Left colon (tissue), 2 donors: Measurements from ENCODE around the gene HSPB6. TPM values are rescaled to one million over a fixed set of nuclear protein-coding genes. Genes with fewer than 3 reads are reported as not detected.

Source experiments
- ATAC-seq: fragments of 200-7000 bp; cut with Tn5 transposase; one replicate; pipeline ENCODE4 v1.9.1; 2020; ENCODE audit warnings: mild to moderate bottlenecking, moderate library complexity
- DNase-seq, 2 donors: peaks; one replicate each; pipeline ENCODE4 v3.0.0-alpha.2; 2020
- intact Hi-C, 2 donors: fragments of 100-400 bp; cut with DNase I in 1 of 2; cut with micrococcal nuclease in 1 of 2; formaldehyde crosslinking; loops; one replicate each; pipeline versions ENCODE4 v1.11.2 to v1.14.0; 2022; cut with DNase I, micrococcal nuclease
- total RNA-seq, 2 donors: library from RNA; stranded (reverse); fragmentation: NEBNext Ultra II Directional; extraction: Animal tissue kit (Norgen Biotek cat#: 25700); gene quantifications; one replicate each; pipeline ENCODE4 v1.2.1, GENCODE V29; 2021
- donor health status: DM: no; HTN: no; CAD: no.
- donor health status: DM: yes; HTN: yes; CAD: no.

The HSPB6 gene
- total RNA-seq, 2 donors from 2014 or later = 4.5 to 16.4 TPM

- DNase-seq (no peak), ATAC-seq (no peak)
- intact Hi-C loops = no loop called here
These were observed 30.5 kb upstream of the HSPB6 start for GRCh38 chr19:35787227-35787799.

- intact Hi-C loops = no loop called here
- no peak for DNase-seq
- ATAC-seq = no peak
These were observed 29.7 kb upstream of the HSPB6 start for GRCh38 chr19:35786299-35787160.

GRCh38 chr19:35785339-35785627 is 28.5 kb upstream of the HSPB6 start:
- no peak for DNase-seq
- intact Hi-C loops = no loop called here
- no peak for ATAC-seq

- DNase-seq = no peak
- ATAC-seq = no peak
- intact Hi-C loops = no loop called here
These were observed 27.9 kb upstream of the HSPB6 start for GRCh38 chr19:35784503-35785338.

- ATAC-seq (no peak), DNase-seq (no peak)
- intact Hi-C loops = no loop called here
These were observed 26.9 kb upstream of the HSPB6 start for GRCh38 chr19:35783469-35784434.

- intact Hi-C loops = no loop called here
- ATAC-seq (no peak), DNase-seq (no peak)
These were observed 25.8 kb upstream of the HSPB6 start for GRCh38 chr19:35782589-35782988.

GRCh38 chr19:35781650-35782049 is 24.8 kb upstream of the HSPB6 start:
- no peak for DNase-seq
- intact Hi-C loops = no loop called here
- ATAC-seq = no peak

- no peak for ATAC-seq
- DNase-seq = no peak
These were observed 23.9 kb upstream of the HSPB6 start for GRCh38 chr19:35780717-35781116.

GRCh38 chr19:35780058-35780457 is 23.2 kb upstream of the HSPB6 start:
- DNase-seq (no peak), ATAC-seq (no peak)
- intact Hi-C loops = no loop called here

More at GRCh38 chr19:35780717-35781116, 23.9 kb upstream of the HSPB6 start:
- intact Hi-C loops = no loop called here

- ATAC-seq (no peak), DNase-seq (no peak)
- intact Hi-C loops = no loop called here
These were observed 22.2 kb upstream of the HSPB6 start for GRCh38 chr19:35779033-35779432.

GRCh38 chr19:35777961-35778360 is 21.1 kb upstream of the HSPB6 start:
- DNase-seq (no peak), ATAC-seq (no peak)
- intact Hi-C loops = no loop called here

- intact Hi-C loops = no loop called here
- DNase-seq (no peak), ATAC-seq (no peak)
These were observed 20.4 kb upstream of the HSPB6 start for GRCh38 chr19:35777086-35777841.

GRCh38 chr19:35776102-35776788 is 19.4 kb upstream of the HSPB6 start:
- intact Hi-C loops = no loop called here
- ATAC-seq = no peak
- DNase-seq = no peak

GRCh38 chr19:35775298-35776101 is 18.7 kb upstream of the HSPB6 start, which contains the start of gene ARHGAP33:
ARHGAP33 (plus strand) TSS chr19:35775564; CDS start chr19:35775659, 95 bp downstream.
- ATAC-seq = peak; percentile 99
- DNase-seq = peak; percentile 98 to 100
- intact Hi-C loops = no loop called here

GRCh38 chr19:35775046-35775297 is 18.1 kb upstream of the HSPB6 start:
- no peak for DNase-seq
- peak; percentile 26 for ATAC-seq
- intact Hi-C loops = no loop called here

GRCh38 chr19:35774274-35775045 is 17.6 kb upstream of the HSPB6 start:
- DNase-seq = no peak
- intact Hi-C loops = no loop called here
- peak; percentile 7 for ATAC-seq
